ENCODE measurements around the gene ZNF212.
"Not testable (repeated sequence)": the region's sequence is repeated elsewhere in the genome, so short reads cannot be mapped to it uniquely, and the experiment has no call there.

The ZNF212 gene

DNA sequence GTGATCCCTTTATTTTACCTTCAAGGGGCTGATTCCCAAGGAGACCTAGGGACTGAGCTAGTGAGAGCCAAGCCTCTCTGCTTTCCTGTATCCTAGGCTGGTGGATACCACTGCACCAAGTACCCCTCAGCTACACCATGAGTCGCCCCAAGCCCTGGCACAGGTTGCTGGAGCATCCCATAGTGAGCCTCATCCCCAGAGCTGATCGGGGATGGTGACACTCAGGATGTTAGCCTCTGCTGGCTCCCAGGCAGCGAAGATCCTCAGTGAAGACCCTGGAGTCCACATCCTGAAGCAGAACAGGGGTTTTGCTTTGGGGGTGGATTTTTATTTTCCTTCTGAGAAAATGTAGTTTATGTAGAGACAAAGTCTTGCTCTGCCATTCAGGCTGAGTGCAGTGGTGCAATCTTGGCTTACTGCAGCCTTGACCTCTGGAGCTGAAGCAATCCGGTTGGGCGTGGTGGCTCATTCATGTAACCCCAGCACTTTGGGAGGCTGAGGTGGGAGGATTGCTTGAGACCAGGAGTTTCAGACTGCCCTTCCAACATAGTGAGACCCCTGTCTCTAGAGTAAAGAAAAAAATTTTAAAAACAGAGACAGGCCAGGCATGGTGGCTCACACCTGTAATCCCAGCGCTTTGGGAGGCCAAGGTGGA, 12.5 kb upstream of the ZNF212 start:
- H3K27ac Mint-ChIP-seq: no peak overlapping the region

DNA sequence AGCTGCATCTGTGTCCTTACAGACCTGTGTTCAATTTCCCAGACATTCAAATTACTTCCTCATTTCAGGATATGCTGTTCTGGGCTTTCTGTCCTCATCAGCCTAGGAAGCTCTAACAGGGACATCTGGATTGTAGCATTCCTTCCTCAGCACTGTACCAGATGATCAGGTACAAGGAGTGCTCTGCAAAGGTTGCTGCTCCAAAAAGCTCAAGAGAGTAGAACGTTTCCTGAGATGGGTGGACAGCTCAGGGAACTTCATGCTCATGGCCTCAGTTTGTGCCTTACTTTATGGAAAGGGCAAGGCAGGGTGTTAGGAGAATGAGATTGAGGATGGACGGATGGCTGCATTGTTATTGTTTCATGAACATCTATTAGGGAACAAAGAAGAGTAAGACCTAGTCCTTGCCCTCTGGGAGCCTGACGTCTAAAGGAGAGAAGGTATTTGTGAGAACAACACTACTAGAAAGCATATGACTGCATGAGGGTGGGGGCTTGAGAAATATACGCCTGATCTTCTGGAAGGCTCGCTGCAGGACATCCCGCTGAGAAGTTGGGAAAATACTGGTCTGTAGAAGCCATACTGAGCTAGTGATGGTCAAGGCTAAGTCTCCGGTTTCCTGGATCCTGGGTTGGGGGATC, 10.5 kb upstream of the ZNF212 start:
- Mint-ChIP-seq H3K9me3 (no peaks in the 10 kb centered on the region), H3K4me1 (ENCODE audit: low read depth) (no peaks in the 10 kb centered on the region), H3K27me3 (ENCODE audit: low read depth) (no peaks in the 10 kb centered on the region), H3K27ac (no peak overlapping the region), H3K36me3 (ENCODE audit: low read depth) (peaks cover 13% of the 10 kb centered on the region), H3K4me3 (no peak overlapping the region)
- no peak for DNase-seq (ENCODE audit: low spot score)

More for the DNA sequence above, 12.5 kb upstream of the ZNF212 start:
- no peak for DNase-seq (ENCODE audit: low spot score)
- Mint-ChIP-seq H3K9me3 (no peaks in the 10 kb centered on the region), H3K4me1 (ENCODE audit: low read depth) (no peaks in the 10 kb centered on the region), H3K36me3 (ENCODE audit: low read depth) (peaks cover 15% of the 10 kb centered on the region), H3K4me3 (no peak overlapping the region), H3K27me3 (ENCODE audit: low read depth) (no peaks in the 10 kb centered on the region)

DNA sequence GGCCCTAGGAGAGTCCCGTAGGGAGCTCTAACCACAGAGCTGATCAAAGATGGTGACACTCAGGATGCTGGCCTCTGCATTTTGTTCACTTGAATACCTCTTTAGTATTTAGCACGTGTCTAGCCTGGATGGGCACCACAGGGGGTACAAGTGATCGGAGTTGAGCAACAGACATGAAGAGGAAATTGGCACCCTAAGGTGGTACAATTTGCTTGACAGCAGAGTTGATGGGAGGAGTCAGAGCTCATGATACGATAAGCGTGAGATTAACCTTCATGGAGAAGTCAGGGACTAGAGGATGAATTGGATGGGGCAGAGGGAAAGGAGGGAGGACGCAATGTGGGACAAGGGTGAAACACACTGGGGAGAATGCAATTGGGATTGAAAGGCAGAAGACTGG, 9.9 kb upstream of the ZNF212 start:
- peak overlapping the region; percentile 5 for H3K27ac Mint-ChIP-seq
- H3K4me1 Mint-ChIP-seq (ENCODE audit: low read depth): no peaks in the 10 kb centered on the region
- H3K4me3 Mint-ChIP-seq: no peak overlapping the region
- peaks cover 13% of the 10 kb centered on the region for H3K36me3 Mint-ChIP-seq (ENCODE audit: low read depth)
- no peaks in the 10 kb centered on the region for H3K9me3 Mint-ChIP-seq
- H3K27me3 Mint-ChIP-seq (ENCODE audit: low read depth): no peaks in the 10 kb centered on the region
- DNase-seq (ENCODE audit: low spot score): no peak

DNA sequence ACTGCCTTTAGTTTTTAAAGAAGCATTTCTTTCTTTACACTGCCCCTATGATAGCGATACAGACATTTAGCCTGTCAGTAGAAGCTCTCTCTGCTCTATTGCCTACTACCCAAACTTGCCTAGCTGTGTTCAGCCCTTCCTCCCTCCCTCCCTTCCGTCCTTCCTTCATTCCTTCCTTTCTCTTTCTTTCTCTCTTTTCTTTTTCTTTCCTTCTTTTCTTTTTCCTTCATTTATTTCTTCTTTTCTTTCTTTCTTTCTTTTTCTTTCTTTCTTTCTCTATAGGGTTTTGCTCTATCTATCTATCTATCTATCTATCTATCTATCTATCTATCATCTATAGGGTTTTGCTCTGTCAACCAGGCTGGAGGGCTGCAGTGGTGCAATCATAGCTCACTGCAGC, 7.1 kb upstream of the ZNF212 start:
- Mint-ChIP-seq H3K4me1 (ENCODE audit: low read depth) (no peaks in the 10 kb centered on the region), H3K27me3 (ENCODE audit: low read depth) (no peaks in the 10 kb centered on the region), H3K36me3 (ENCODE audit: low read depth) (no peaks in the 10 kb centered on the region), H3K27ac (peak overlapping the region; percentile 42), H3K4me3 (no peak overlapping the region), H3K9me3 (no peaks in the 10 kb centered on the region)
- DNase-seq (ENCODE audit: low spot score): no peak

DNA sequence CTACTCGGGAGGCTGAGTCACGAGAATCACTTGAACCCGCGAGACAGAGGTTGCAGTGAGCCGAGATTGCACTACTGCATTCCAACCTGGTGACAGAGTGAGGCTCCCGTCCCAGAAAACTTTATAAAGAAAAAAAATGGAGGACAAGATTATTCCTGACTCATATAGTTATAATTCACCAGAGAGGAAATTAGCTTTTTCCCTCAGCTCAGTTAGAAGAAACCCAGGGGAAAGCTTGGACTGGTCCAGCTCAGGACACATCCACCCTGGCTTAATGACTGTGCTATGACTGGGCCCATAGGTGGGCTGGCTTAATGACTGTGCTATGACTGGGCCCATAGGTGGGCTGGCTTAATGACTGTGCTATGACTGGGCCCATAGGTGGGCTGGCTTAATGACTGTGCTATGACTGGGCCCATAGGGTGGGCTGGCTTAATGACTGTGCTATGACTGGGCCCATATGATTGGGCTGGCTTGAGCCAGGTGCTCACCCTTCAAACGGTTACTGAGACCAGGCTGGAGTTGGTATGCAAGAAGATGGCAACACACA, 5.7 kb upstream of the ZNF212 start:
- not testable (repeated sequence) for H3K9me3 Mint-ChIP-seq; H3K4me3 Mint-ChIP-seq; DNase-seq (ENCODE audit: low spot score); H3K36me3 Mint-ChIP-seq (ENCODE audit: low read depth); H3K27ac Mint-ChIP-seq; H3K27me3 Mint-ChIP-seq (ENCODE audit: low read depth); H3K4me1 Mint-ChIP-seq (ENCODE audit: low read depth)

DNA sequence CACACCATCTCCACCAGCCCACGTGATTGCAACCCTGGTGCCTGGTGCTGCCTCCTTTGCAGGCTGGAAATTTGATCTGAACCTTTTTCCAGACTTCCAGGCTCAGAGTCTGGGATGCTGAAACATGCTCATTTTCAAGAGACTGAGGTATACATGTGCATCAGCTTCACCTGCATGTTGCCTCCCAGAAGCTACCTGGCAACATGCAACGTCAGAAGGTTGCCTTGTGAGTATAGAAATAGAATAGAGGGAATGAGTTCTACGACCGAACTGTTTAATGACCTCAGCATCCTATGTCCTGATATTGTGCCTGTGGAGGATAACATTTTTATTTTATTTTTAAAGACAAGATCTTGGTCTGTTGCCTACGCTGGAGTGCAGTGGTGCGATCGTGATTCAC, 1.9 kb upstream of the ZNF212 start:
- no peaks in the 10 kb centered on the region for H3K27me3 Mint-ChIP-seq (ENCODE audit: low read depth)
- peaks cover 9% of the 10 kb centered on the region for H3K36me3 Mint-ChIP-seq (ENCODE audit: low read depth)
- peaks cover 20% of the 10 kb centered on the region for H3K4me1 Mint-ChIP-seq (ENCODE audit: low read depth)
- H3K27ac Mint-ChIP-seq: no peak overlapping the region
- H3K4me3 Mint-ChIP-seq: no peak overlapping the region
- H3K9me3 Mint-ChIP-seq: peaks cover 3% of the 10 kb centered on the region
- DNase-seq (ENCODE audit: low spot score): no peak

DNA sequence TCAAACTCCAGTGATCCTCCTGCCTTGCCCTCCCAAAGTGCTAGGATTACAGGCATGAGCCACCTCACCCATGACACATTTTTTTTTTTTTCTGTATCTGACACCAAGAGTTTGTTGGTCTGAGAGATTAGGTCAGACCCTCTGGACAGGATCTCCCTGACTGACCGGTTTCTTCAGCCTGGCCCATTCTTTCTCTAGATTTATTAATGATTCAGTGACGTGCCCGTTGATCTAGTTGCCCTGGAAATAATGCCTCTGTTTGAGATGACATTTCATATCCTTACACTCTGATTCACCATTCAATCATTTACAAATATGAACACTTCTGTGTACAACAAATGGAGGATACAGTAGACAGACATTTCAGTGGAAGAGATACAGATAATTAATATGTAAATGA, 1.4 kb upstream of the ZNF212 start:
- Mint-ChIP-seq H3K9me3 (peaks cover 7% of the 10 kb centered on the region), H3K27ac (no peak overlapping the region), H3K4me1 (ENCODE audit: low read depth) (peaks cover 20% of the 10 kb centered on the region), H3K36me3 (ENCODE audit: low read depth) (peaks cover 13% of the 10 kb centered on the region), H3K4me3 (peak overlapping the region; percentile 7), H3K27me3 (ENCODE audit: low read depth) (no peaks in the 10 kb centered on the region)
- no peak for DNase-seq (ENCODE audit: low spot score)

DNA sequence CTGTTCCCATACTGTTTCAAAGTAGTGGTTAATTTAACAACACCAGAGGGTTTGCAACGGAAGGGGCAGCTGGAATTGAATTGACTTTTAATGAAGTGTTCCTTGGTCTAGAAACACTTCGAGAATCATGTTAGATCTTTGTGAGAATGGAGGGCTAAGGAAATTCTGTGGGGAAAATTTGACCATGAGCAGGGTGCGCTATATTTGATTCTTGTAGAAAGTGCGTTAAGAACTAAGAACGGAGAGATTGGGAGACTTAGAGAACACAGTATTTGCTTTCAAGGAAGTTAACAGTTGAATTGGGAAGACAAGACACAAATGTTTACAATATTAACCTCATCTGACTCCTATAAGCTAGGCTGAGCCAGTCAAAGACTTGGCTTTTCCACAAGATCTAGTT, 1.2 kb downstream of the ZNF212 start:
- Mint-ChIP-seq H3K4me1 (ENCODE audit: low read depth) (peaks cover 26% of the 10 kb centered on the region), H3K36me3 (ENCODE audit: low read depth) (peaks cover 13% of the 10 kb centered on the region), H3K27ac (peak overlapping the region; percentile 65), H3K9me3 (peaks cover 7% of the 10 kb centered on the region), H3K27me3 (ENCODE audit: low read depth) (no peaks in the 10 kb centered on the region), H3K4me3 (peak overlapping the region; percentile 93)
- no peak for DNase-seq (ENCODE audit: low spot score)

DNA sequence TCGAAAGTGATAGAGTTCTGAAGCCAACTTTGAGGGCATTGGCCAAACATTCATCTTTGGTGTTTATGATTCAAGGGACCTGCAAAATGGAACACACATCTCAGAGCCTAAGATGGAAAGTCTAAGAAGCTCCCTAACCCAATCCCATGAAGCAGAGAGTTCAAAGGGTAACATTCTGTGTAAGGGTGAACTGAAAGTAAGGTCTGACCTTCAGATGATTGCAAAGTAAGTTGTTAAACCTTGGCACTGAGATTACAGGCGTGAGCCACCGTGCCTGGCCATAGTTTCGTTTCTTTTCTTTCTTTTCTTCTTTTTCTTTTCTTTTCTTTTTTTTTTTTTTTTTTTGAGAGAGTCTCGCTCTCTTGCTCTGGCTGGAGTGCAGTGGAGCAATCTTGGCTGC, 2.2 kb downstream of the ZNF212 start:
- Mint-ChIP-seq H3K4me3 (peak overlapping the region; percentile 21), H3K9me3 (peaks cover 7% of the 10 kb centered on the region), H3K27me3 (ENCODE audit: low read depth) (no peaks in the 10 kb centered on the region), H3K27ac (no peak overlapping the region), H3K4me1 (ENCODE audit: low read depth) (peaks cover 31% of the 10 kb centered on the region), H3K36me3 (ENCODE audit: low read depth) (peaks cover 15% of the 10 kb centered on the region)
- DNase-seq (ENCODE audit: low spot score): no peak

DNA sequence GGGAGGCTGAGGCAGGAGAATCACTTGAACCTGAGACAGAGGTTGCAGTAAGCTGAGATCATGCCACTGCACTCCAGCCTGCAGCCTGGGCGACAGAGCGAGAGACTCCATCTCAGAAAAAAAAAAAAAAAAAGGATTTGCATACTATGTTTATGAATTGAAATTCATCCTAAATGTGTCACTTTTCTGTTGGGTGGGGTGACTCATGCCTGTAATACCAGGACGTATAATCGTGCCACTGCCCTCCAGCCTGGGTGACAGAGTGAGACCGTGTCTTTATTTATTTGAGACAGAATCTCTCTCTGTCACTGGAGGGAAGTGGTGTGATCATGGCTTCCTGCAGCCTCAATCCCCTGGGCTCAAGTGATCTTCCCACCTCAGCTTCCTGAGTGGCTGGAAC, 5.8 kb downstream of the ZNF212 start:
- Mint-ChIP-seq H3K36me3 (ENCODE audit: low read depth) (peaks cover 19% of the 10 kb centered on the region), H3K9me3 (peaks cover 7% of the 10 kb centered on the region), H3K4me3 (no peak overlapping the region), H3K27ac (peak overlapping the region; percentile 52), H3K27me3 (ENCODE audit: low read depth) (no peaks in the 10 kb centered on the region), H3K4me1 (ENCODE audit: low read depth) (peaks cover 35% of the 10 kb centered on the region)
- peak; percentile 62 for DNase-seq (ENCODE audit: low spot score)

DNA sequence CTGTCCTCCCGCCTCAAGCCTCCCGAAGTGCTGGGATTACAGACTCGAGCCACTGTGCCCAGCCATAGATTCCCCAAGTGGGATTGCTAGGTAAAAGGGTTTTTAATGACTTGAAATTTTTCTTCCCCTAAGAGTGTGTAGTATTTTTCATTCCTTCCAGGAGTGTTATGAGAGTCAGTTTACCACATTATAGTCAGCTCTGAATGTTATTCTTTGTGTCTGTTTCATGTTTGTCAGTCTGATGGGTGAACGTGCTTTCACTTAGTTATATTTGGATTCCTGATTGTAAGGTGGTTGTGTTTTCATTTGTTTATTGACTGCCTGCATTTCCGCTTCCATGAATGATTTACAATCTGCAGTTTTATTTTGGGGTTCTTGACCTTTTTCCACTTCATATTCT, 6.3 kb downstream of the ZNF212 start:
- H3K4me3 Mint-ChIP-seq: no peak overlapping the region
- H3K4me1 Mint-ChIP-seq (ENCODE audit: low read depth): peaks cover 30% of the 10 kb centered on the region

DNA sequence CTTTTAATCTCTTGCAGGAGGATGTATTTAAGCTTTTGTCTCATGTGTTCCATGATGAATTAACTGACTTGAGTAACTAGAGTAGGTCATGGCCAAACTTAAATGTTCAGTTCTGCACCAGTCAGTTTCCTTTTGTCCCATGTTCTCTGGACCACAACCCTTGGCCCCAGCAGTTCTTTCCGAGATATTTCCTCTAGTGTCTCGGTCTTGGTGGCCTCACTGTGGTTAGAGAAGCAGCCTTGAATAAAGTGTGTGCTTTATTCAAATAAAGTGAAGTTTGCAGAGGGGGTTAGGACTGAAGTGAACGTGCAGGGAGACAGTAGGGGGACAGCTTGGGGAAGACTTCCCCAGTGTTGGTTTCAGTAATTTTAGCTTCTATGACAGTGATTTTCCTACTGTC, 9.3 kb downstream of the ZNF212 start:
- no peak overlapping the region for H3K4me3 Mint-ChIP-seq
- peaks cover 26% of the 10 kb centered on the region for H3K4me1 Mint-ChIP-seq (ENCODE audit: low read depth)
- no peaks in the 10 kb centered on the region for H3K9me3 Mint-ChIP-seq
- peak overlapping the region; percentile 50 for H3K27ac Mint-ChIP-seq
- peaks cover 17% of the 10 kb centered on the region for H3K36me3 Mint-ChIP-seq (ENCODE audit: low read depth)
- H3K27me3 Mint-ChIP-seq (ENCODE audit: low read depth): no peaks in the 10 kb centered on the region
- peak; percentile 52 for DNase-seq (ENCODE audit: low spot score)

More for the DNA sequence above, 6.3 kb downstream of the ZNF212 start:
- Mint-ChIP-seq H3K9me3 (peaks cover 7% of the 10 kb centered on the region), H3K27me3 (ENCODE audit: low read depth) (no peaks in the 10 kb centered on the region), H3K27ac (peak overlapping the region; percentile 52), H3K36me3 (ENCODE audit: low read depth) (peaks cover 21% of the 10 kb centered on the region)
- no peak for DNase-seq (ENCODE audit: low spot score)

DNA sequence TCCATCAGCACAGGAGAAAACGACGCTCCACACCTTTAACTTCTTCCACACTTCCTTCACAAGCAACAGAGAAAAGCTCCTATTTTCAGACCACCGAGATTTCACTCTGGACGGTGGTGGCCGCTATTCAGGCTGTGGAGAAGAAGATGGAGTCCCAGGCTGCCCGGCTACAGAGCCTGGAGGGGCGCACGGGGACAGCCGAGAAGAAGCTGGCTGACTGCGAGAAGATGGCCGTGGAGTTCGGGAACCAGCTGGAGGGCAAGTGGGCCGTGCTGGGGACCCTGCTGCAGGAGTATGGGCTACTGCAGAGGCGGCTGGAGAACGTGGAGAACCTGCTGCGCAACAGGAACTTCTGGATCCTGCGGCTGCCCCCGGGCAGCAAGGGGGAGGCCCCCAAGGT, 10.7 kb downstream of the ZNF212 start:
- Mint-ChIP-seq H3K4me1 (ENCODE audit: low read depth) (peaks cover 22% of the 10 kb centered on the region), H3K36me3 (ENCODE audit: low read depth) (peaks cover 21% of the 10 kb centered on the region)
- H3K9me3 Mint-ChIP-seq; H3K27me3 Mint-ChIP-seq (ENCODE audit: low read depth); H3K4me3 Mint-ChIP-seq; DNase-seq (ENCODE audit: low spot score); H3K27ac Mint-ChIP-seq: not testable (repeated sequence)

DNA sequence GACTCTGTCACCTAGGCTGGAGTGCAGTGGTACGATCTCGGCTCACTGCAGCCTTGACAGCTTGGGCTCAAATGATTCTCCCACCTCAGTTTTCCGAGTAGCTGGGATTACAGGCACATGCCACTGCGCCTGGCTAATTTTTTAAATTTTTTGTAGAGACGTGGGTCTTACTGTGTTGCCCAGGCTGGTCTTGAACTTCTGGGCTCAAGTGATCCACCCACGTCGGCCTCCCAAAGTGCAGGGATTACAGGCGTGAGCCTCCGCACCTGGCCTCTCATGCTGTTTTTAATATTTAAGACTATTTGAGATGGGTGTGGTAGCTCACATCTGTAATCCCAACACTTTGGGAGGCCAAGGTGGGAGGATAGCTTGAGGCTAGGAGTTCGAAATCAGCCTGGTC, 12.1 kb downstream of the ZNF212 start:
- not testable (repeated sequence) for H3K4me3 Mint-ChIP-seq; H3K27me3 Mint-ChIP-seq (ENCODE audit: low read depth); H3K9me3 Mint-ChIP-seq; H3K27ac Mint-ChIP-seq; DNase-seq (ENCODE audit: low spot score)
- Mint-ChIP-seq H3K36me3 (ENCODE audit: low read depth) (peaks cover 25% of the 10 kb centered on the region), H3K4me1 (ENCODE audit: low read depth) (peaks cover 15% of the 10 kb centered on the region)
